Neutrophil (primary cell): ENCODE measurements around the gene TSPAN16.

Experiments
- H3K27ac ChIP-seq: fragments of 200-600 bp; sonication (generic); 2 replicates; pipeline ENCODE4 v1.5.1; 2016; ENCODE audit warnings: mild to moderate bottlenecking, moderate library complexity
- H3K27me3 ChIP-seq: fragments of 200-600 bp; sonication (generic); 2 replicates; pipeline ENCODE4 v1.6.0; 2016; ENCODE audit warnings: mild to moderate bottlenecking
- H3K36me3 ChIP-seq: fragments of 200-600 bp; sonication (generic); 2 replicates; pipeline ENCODE4 v1.5.1; 2017
- H3K4me1 ChIP-seq, 2 experiments: fragments of 200-600 bp in 1 of 2; sonication (generic) in 1 of 2; 1 replicate in 1 of 2; 2 replicates in 1 of 2; pipeline versions ENCODE4 v1.5.1 to v1.6.1; 2013 to 2016; ENCODE audit warnings: low read depth in 1 of 2, low read length in 1 of 2, mild to moderate bottlenecking in 1 of 2, moderate library complexity in 1 of 2; ENCODE audit not compliant: control insufficient read depth in 1 of 2, insufficient read depth in 1 of 2
- H3K4me3 ChIP-seq, 2 experiments: fragments of 200-600 bp in 1 of 2; sonication (generic) in 1 of 2; 1 replicate in 1 of 2; 2 replicates in 1 of 2; pipeline ENCODE4 v1.5.1; 2013 to 2016; ENCODE audit warnings: low read depth in 1 of 2, low read length in 1 of 2, mild to moderate bottlenecking in 1 of 2, moderate library complexity in 1 of 2
- H3K9me3 ChIP-seq: fragments of 200-600 bp; sonication (generic); 2 replicates; pipeline ENCODE4 v1.5.1; 2016
- CTCF ChIP-seq: fragments of 200-600 bp; sonication (generic); IDR thresholded peaks from 2 replicates; pipeline ENCODE4 v1.5.1; 2016; ENCODE audit warnings: antibody characterized with exemption

Gene TSPAN16

GRCh38 chr19:11355160-11356073 is 59.5 kb downstream of the TSPAN16 start, which contains the start of gene PLPPR2:
PLPPR2 (plus strand) TSS chr19:11355432; CDS start chr19:11357674, 2,242 bp downstream.
- Histone ChIP-seq H3K4me3 (peak within 1 kb of the TSS; percentile 85 to 99), H3K27me3 (no peaks in the 10 kb centered on the region), H3K4me1 (peaks cover 39 to 40% of the 10 kb centered on the region in 2 experiments), H3K36me3 (peaks cover 28% of the 10 kb centered on the region), H3K9me3 (no peaks in the 10 kb centered on the region), H3K27ac (peak within 1 kb of the TSS; percentile 81)
- TF ChIP-seq CTCF: peak; percentile 29

GRCh38 chr19:11356074-11356397 is 60.1 kb downstream of the TSPAN16 start:
- TF ChIP-seq CTCF: no peak
- peak overlapping the region; percentile 85 to 99 for H3K4me3 ChIP-seq
- peaks cover 34% of the 10 kb centered on the region for H3K36me3 ChIP-seq
- H3K4me1 ChIP-seq: peaks cover 39 to 40% of the 10 kb centered on the region in 2 experiments
- H3K27ac ChIP-seq: peak overlapping the region; percentile 81
- H3K9me3 ChIP-seq: no peaks in the 10 kb centered on the region
- no peaks in the 10 kb centered on the region for H3K27me3 ChIP-seq

GRCh38 chr19:11356676-11357550 is 61.0 kb downstream of the TSPAN16 start:
- H3K4me1 ChIP-seq: peaks cover 39 to 40% of the 10 kb centered on the region in 2 experiments
- peak overlapping the region; percentile 85 to 99 for H3K4me3 ChIP-seq
- H3K36me3 ChIP-seq: peaks cover 42% of the 10 kb centered on the region
- H3K9me3 ChIP-seq: no peaks in the 10 kb centered on the region
- H3K27me3 ChIP-seq: no peaks in the 10 kb centered on the region
- H3K27ac ChIP-seq: peak overlapping the region; percentile 6
- no peak for TF ChIP-seq CTCF

- Histone ChIP-seq H3K9me3 (no peaks in the 10 kb centered on the region), H3K4me3 (no peak overlapping the region), H3K4me1 (peaks cover 39 to 40% of the 10 kb centered on the region in 2 experiments), H3K27me3 (no peaks in the 10 kb centered on the region), H3K36me3 (peaks cover 68% of the 10 kb centered on the region), H3K27ac (no peak overlapping the region)
- TF ChIP-seq CTCF: no peak
Observed at GRCh38 chr19:11359421-11359820, 63.5 kb downstream of the TSPAN16 start.

- no peak for TF ChIP-seq CTCF
- Histone ChIP-seq H3K4me3 (no peak overlapping the region), H3K9me3 (no peaks in the 10 kb centered on the region), H3K27ac (no peak overlapping the region), H3K27me3 (no peaks in the 10 kb centered on the region), H3K36me3 (peaks cover 85% of the 10 kb centered on the region), H3K4me1 (peaks cover 24 to 34% of the 10 kb centered on the region in 2 experiments)
Observed at GRCh38 chr19:11361037-11361770, 65.2 kb downstream of the TSPAN16 start.
